HepG2 (cell line): Measurements from ENCODE around the gene ELF1. TPM values are rescaled to one million over a fixed set of nuclear protein-coding genes. Genes with fewer than 3 reads are reported as not detected.

Experiments used
- KLF9 ChIP-seq: IDR thresholded peaks from 2 replicates; pipeline ENCODE4 v1.6.1; 2016; ENCODE audit warnings: low read depth
- RERE ChIP-seq: IDR thresholded peaks from 2 replicates; pipeline ENCODE4 v1.6.1; 2016; ENCODE audit warnings: low read depth, missing genetic modification reagents, missing compliant biosample characterization
- SKIL ChIP-seq: sonication (generic); formaldehyde crosslinking; IDR thresholded peaks from 2 replicates; pipeline ENCODE4 v1.8.0; 2022; ENCODE audit warnings: missing genetic modification reagents, mild to moderate bottlenecking, moderate library complexity, borderline replicate concordance
- TBX3 ChIP-seq: fragments of 450-650 bp; IDR thresholded peaks from 2 replicates; pipeline ENCODE4 v1.6.1; 2017; ENCODE audit warnings: antibody characterized with exemption, mild to moderate bottlenecking, inconsistent platforms, borderline replicate concordance
- ZNF878 ChIP-seq: sonication (generic); formaldehyde crosslinking; IDR thresholded peaks from 2 replicates; pipeline ENCODE4 v1.8.1; 2023; ENCODE audit warnings: mild to moderate bottlenecking, missing genetic modification reagents, moderate library complexity
- ZUFSP ChIP-seq: sonication (generic); formaldehyde crosslinking; IDR thresholded peaks from 2 replicates; pipeline ENCODE4 v1.9.0; 2021; ENCODE audit warnings: missing genetic modification reagents, mild to moderate bottlenecking, borderline replicate concordance
- polyA plus RNA-seq, 8 experiments: library from polyadenylated mRNA; depleted of rRNA in 3 of 8; stranded (reverse) in 7 of 8; unstranded in 1 of 8; fragments of >200 nt; fragmentation: Illumina TruSeq in 4 of 8; extraction: Trizol in 4 of 8; gene quantifications; 2 replicates each; pipeline versions ENCODE4 v1.2.1 to v1.2.3, GENCODE V29; 2011 to 2016; ENCODE audit warnings: low read depth in 4 of 8, missing spikeins in 1 of 8, mixed read lengths in 1 of 8; ENCODE audit not compliant: insufficient read depth in 1 of 8
- total RNA-seq, 5 experiments: library from RNA; depleted of rRNA; stranded (reverse); fragments of >200 nt; fragmentation: Illumina TruSeq; extraction: Trizol; gene quantifications; 2 replicates each; pipeline ENCODE4 v1.2.3, GENCODE V29; 2016; ENCODE audit warnings: low read depth in 1 of 5

Gene ELF1
- total and polyA plus RNA-seq, 2 of the 13 experiments (the other 11 are each of a cell fraction or from before 2014, with no cell fraction given), result 24.6 to 71.5 TPM

GRCh38 chr13:41060724-41061074 lies 41.6 kb upstream of the ELF1 start (continued):
- TF ChIP-seq RERE (CRISPR knock-in tag) (peak; percentile 6; the same call in 1 of the 2 replicates), KLF9 (CRISPR knock-in tag) (no peak), ZNF878 (no peak), TBX3 (no peak), SKIL (CRISPR knock-in tag) (no peak), ZUFSP (CRISPR knock-in tag) (no peak)
